HG03097 (cell line): ENCODE results near the gene FMN2.
"Not testable (repeated sequence)": the region's sequence is repeated elsewhere in the genome, so short reads cannot be mapped to it uniquely, and the experiment has no call there.

Source experiments
- ATAC-seq: cut with Tn5 transposase; IDR thresholded peaks from one replicate; pipeline ENCODE4 v1.9.1; 2021; ENCODE audit not compliant: unreplicated experiment, low FRiP score

FMN2 gene

GRCh38 chr1:240409615-240410014 is 317.9 kb downstream of the FMN2 start:
- ATAC-seq = no peak

DNA sequence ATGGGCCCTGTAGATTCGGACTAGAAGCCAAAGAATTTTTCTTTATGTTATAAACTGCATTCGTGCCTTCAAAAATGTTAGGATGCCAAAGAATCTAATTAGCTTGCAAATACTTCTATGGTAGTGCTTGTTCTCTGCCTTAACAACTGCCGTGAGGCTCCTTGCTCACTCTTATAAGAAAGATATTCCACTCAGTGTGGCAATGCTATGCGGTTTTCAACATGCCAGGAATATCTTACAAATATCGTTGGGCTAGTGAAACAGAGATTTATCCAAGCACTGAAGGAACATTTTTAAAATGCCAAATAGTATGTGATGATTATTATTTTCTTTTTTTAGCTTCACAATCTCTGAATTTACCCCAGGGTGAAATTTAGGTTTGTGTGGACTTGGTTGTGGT is 322.0 kb downstream of the FMN2 start:
- ATAC-seq = no peak

- no peak for ATAC-seq
Observed at GRCh38 chr1:240414237-240414636, 322.6 kb downstream of the FMN2 start.

GRCh38 chr1:240415011-240415410 is 323.3 kb downstream of the FMN2 start:
- ATAC-seq = not testable (repeated sequence)

DNA sequence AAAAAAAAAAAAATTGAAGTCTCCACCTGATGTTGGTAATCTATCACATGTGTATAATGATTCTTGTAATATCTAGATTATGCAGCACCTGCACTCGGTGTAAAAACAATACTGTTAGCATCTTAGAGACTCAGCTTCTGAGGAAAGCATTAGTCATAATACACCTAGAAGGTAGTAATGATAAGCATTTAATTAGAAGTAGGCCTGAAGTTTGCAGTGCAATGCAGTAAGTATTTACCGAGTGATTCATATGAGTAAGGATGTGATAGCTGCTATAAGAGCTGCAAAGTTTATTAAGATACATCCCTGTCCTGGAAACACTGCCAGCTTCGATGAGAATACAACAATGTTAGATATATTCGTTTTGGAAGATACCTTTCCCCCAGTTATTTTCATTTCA is 323.8 kb downstream of the FMN2 start:
- no peak for ATAC-seq

- ATAC-seq = no peak
Observed at GRCh38 chr1:240417317-240417716, 325.6 kb downstream of the FMN2 start.

- no peak for ATAC-seq
Observed at GRCh38 chr1:240420766-240421165, 329.1 kb downstream of the FMN2 start.

DNA sequence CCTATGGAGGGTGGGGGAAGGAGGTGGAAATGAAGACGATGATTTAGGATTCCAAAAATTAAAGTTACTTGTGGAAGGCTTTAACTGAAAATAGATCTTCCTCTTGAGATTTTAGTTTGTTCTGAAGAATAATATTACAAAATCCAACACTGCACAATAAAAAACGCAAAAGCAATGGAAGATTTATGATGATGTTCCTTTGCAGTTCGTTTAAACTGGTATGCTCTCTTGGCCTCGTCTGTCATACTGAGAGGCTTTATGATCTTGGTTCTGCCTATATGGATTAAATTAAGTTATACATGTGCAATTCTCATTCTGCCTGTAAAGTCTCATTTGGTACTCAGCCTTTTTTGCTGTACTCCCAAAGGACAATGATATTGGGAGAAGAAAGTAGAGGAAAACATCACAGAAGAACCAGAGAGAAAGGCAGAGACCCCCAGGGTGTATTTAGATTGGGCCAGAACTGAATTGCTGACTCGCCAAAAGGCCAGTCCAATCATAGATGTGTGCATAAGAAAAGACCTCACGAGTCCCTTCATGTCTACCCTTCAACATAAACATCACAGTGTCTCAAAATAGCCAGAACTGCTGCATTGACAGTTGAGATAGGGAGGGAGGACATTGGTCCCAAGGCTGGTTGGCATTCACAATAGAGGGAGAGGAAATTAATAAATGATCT is 331.7 kb downstream of the FMN2 start:
- ATAC-seq = no peak

GRCh38 chr1:240424740-240425464 is 333.2 kb downstream of the FMN2 start:
- no peak for ATAC-seq

DNA sequence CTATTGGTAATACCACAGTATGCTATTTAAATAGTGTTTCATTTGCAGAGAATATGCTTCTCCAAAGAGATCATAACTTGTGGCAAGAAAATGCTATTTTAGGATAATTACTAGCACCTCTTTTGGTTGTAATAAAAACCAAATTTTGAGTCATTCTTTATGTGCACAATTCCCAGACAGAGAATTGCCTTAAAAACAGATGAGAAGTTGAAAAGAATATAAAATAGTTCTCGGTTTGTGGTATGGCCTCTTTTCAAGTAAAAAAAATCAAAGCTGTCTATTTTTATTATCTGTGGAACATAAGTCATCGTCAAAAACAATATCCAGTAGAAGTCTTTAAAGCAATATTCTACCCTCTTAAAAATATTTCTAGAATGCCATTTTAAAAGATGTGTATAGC is 334.4 kb downstream of the FMN2 start:
- ATAC-seq = no peak

DNA sequence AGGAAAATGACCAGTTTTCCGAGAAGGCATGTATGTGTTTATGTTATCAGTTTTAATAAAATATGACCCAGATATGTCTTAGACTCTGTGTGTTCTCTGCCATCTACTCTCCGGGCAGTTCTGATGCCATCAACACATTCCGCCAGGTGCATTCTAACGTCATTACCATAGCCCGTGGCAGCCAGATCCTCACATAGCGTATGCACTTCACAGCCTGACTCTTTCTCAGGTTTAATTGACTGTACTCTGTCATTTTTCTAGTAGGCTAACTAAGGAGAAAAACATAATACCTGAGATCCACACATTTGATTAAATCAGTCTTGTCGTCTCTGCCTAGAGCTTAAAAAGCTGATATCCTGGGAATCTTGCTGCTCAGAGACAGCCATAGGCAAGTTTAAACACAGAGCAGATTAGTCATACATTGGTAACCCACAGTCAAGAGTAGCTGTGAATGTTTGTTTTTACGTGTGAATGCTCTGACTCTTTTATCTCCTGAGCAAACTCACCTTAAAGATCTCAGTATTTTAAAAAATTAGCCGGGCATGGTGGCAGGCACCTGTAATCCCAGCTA is 344.4 kb downstream of the FMN2 start:
- no peak for ATAC-seq

- ATAC-seq = no peak
Observed at GRCh38 chr1:240441669-240442068, 350.0 kb downstream of the FMN2 start.

- no peak for ATAC-seq
Observed at GRCh38 chr1:240445369-240445768, 353.7 kb downstream of the FMN2 start.

GRCh38 chr1:240455228-240455821 is 363.6 kb downstream of the FMN2 start:
- ATAC-seq = no peak

- ATAC-seq = no peak
Observed at GRCh38 chr1:240457203-240457602, 365.5 kb downstream of the FMN2 start.

DNA sequence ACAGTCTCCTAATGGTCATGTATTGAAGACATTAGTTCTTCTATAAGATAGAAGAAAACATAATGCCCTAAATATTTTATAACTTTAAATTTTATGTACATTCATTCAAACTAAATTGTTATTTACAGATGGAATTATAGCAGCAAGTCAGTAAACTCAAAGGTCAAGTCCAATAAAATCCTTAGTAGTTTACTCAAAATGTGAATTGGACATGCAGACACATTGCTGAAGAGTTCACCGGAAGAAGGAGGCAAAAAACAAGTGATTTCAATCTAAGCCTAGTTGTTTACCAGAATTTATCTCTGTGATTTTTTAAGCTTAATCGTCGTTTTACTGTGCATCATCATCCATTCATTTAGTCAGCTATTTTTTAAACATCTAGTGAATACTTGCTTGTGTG is 370.6 kb downstream of the FMN2 start:
- ATAC-seq = no peak

DNA sequence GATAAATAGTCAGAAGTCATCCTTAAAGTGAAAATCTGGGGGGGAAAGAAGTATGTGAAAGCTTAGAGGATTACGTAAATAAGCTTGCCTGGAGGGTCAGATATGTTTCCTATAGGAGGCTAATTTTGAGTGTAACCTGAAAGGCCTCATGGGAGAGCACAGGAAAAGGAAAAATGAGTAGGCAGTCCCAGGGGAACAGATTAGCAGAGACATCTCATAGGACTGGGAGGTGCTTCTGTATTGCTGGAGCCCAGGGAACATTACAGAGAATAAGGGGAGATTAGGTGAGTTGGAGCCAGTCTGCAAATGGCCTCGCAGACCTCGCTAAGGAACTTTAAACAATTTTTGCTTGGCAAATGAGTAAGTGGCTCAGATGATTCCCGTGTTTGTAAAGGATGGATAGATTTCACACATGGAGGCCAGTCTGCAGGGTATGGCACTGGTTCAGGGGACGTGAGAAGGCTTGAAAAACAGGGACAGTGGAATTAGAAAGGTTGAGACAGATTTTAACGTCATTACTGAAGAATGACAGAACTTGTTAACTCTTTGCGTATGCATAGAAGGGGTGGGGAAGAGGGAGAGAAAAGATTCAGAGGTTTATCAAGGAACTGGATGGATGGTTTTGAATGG is 371.2 kb downstream of the FMN2 start:
- ATAC-seq = no peak

GRCh38 chr1:240464099-240464498 is 372.4 kb downstream of the FMN2 start:
- no peak for ATAC-seq

DNA sequence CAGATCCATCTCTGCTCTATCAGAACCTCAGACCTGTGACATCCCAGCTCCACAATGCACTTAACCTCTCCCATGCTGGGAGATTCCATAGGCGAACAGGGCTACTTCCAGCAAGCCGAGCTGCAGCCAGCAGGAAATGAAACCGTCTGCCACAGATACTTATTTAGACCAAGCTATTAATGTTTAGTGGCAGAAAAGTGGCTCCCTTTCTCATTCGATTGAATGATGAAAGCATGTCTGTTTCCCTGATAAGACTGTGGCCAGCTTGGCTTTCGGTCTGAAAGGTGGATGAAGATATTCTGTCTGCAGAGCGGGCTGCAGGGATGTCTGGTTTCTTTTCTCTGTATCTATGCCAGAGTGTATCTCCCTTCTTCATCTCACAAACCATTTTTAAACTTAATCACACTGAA is 373.9 kb downstream of the FMN2 start:
- ATAC-seq = no peak

- ATAC-seq = no peak
Observed at GRCh38 chr1:240466509-240466908, 374.8 kb downstream of the FMN2 start.

GRCh38 chr1:240467895-240468294 is 376.2 kb downstream of the FMN2 start:
- ATAC-seq = no peak
